A549 treated with AZD2906 at 1 μM for 4 hours (cell line): ENCODE data around the gene HLCS. TPM values are rescaled to one million over a fixed set of nuclear protein-coding genes. Genes with fewer than 3 reads are reported as not detected.

Experiments
- total RNA-seq: library from RNA; stranded (reverse); fragments of 200-300 nt; extraction: Qiagen RNA extraction; gene quantifications from 5 replicates; pipeline ENCODE4 v1.2.3, GENCODE V29; 2022

The HLCS gene
- total RNA-seq: 5.4 to 7.6 TPM (median 6.6 TPM) in 5 replicates

DNA sequence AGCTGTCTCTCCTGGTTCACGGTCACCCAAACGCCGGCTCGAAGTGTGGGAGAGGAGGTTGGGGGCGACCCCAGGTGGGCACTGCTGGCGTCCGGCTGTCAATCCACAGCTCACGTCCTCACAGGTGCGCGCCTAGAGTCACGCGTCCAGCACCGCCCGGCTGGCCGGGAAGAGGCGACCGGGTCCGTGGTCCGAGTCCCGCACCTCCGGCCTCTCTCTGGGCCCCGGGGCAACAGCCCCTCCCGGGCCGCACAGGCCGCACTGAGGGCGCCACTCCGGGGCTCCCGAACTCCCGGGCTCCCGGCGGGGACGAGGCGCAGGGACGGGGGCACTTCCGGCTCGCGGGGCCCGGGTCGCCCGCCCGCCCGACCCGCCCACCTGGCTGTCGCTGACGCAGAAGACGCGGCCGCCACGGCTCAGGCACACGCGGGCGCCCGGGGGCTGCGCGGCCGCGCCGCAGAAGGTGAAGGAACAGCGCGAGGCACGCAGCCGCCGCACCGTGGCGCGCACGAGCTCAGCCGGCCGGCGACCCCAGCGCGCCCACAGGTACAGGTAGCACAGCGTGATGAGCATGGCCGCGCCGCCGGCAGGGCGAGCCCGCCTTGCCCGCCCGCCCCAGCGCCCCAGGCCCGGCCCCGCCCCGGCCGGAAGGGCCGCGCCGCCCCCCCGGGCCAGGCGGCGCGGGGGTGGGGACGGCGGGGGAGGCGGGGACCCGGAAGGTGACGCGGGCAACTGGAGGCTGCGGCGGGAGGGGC lies at the start of gene HLCS:
TSS of gene HLCS (minus strand) at position 604 of the 755 bp plus-strand sequence. CDS start at position 573, 31 bp downstream.

GRCh38 chr21:37006486-37007291 lies 40.2 kb upstream of the HLCS start, which contains the start of gene RIPPLY3:
Gene RIPPLY3, plus strand, starts transcription at chr21:37006702. Its CDS starts 71 bp downstream, at chr21:37006773.

Other genes with a start within 250 kb of the HLCS start
- 0.33 to 0.67 TPM (median 0.54 TPM) in 5 replicates for gene RIPPLY3, start 40.0 kb upstream of the HLCS start, total RNA-seq
- gene PIGP, start 106.4 kb upstream of the HLCS start, total RNA-seq: 14.5 to 15.8 TPM (median 15.3 TPM) in 5 replicates
- gene TTC3, start 106.6 kb upstream of the HLCS start, total RNA-seq: 24.2 to 44.6 TPM (median 26.7 TPM) in 5 replicates